IPS DF 4.7 (cell line): ENCODE data around the gene ECE2.
A peak's percentile ranks its signal among the peaks of the same experiment; 100 is the strongest.

Experiments
- DNase-seq: peaks from one replicate; pipeline ENCODE4 v3.0.0-alpha.2; 2013; ENCODE audit warnings: low spot score; ENCODE audit errors: extremely low read depth

Gene ECE2

DNA sequence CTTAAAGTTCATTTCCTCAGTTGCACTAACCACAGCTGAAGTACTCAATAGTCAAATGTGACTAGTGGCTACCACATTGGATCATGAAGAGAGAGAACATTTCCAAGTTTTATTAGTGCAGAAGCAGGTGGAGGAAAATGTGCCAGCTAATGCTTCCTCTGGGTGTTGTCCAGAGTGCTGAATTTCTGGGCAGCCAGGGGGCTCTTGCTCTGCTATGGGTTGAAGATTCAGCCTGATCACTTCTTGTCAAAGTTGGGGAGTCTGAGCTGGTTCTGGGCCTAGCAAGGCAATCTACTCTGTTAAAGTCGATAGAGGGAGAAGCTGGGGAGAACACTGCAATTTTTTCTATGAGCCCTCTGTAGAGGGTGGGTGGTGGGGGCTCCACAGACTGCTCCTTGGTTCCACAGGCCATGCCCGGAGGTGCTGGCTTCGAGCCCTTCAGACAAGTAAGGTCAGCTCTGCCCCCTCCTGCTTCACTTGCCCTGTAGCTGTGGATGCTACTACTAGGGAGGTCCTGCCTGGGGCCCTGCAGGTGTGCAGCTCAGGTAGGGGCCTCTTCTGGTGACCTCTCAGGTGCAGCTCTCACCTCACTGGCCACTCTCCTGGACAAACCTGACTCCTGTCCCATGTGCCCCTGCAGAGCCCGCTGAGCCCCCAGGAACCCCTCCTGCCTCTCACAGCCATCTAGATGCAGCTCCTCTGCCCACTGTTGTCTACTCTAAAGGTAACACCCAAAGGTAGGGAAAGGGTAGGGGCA is 35.3 kb upstream of the ECE2 start:
- no peak for DNase-seq

DNA sequence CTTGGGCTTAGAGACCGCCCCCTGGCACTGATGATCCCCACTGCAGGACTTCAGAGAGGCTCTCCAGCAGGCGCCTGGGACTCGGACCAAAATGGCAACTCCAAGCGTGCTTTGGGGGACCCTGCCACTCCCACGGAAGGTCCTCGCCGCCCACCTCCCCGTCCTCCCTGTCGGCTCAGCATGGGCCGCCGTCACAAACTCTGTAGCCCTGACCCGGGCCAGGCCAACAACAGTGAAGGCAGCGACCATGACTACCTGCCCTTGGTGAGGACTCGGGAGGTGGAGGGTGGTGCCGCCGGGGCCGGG is 34.7 kb upstream of the ECE2 start:
- no peak for DNase-seq

DNA sequence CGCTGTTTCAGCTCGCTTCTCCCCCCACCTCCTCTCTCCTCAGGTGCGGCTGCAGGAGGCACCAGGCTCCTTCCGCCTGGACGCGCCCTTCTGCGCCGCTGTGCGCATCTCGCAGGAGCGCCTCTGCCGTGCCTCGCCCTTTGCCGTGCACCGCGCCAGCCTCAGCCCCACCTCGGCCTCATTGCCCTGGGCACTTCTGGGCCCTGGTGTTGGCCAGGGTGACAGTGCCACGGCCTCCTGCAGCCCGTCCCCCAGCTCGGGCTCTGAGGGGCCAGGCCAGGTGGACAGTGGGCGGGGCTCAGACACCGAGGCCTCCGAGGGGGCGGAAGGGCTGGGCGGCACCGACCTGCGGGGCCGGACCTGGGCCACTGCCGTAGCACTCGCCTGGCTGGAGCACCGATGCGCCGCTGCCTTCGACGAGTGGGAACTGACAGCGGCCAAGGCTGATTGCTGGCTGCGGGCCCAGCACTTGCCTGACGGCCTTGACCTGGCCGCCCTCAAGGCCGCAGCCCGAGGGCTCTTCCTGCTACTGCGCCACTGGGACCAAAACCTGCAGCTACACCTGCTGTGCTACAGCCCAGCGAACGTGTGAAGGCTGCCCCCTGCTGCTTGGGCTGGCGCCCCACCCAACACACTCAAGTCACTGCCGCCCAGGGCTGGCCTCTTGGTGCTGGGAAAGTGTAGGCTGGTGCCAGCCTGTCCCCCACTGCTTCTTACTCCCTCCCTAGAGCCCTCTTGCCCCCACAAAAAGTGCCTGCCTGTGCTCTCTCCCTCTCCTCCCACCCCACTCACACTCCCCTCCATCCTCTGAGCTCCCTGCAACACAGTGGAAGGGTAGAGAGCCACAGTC is 34.1 kb upstream of the ECE2 start:
- DNase-seq: no peak

DNA sequence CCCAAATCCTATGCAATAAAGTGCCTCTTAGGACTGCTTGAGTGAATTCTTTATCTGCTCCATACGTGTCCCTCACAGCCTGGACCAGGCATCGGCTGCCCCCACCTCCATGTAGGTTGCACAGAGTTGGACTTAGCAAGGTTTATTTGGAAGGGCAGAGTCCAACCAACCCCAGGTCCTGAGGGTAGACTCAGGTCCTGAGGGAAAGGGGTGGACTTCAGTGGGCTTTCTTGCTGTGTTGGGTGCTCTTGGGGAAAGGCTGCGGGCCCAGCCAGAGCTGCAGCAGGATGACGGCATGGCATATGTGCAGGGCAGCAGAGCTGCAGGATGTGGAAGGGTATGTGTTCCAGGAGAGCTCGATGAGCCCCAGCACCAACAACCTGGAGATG is 33.5 kb upstream of the ECE2 start:
- DNase-seq: no peak

DNA sequence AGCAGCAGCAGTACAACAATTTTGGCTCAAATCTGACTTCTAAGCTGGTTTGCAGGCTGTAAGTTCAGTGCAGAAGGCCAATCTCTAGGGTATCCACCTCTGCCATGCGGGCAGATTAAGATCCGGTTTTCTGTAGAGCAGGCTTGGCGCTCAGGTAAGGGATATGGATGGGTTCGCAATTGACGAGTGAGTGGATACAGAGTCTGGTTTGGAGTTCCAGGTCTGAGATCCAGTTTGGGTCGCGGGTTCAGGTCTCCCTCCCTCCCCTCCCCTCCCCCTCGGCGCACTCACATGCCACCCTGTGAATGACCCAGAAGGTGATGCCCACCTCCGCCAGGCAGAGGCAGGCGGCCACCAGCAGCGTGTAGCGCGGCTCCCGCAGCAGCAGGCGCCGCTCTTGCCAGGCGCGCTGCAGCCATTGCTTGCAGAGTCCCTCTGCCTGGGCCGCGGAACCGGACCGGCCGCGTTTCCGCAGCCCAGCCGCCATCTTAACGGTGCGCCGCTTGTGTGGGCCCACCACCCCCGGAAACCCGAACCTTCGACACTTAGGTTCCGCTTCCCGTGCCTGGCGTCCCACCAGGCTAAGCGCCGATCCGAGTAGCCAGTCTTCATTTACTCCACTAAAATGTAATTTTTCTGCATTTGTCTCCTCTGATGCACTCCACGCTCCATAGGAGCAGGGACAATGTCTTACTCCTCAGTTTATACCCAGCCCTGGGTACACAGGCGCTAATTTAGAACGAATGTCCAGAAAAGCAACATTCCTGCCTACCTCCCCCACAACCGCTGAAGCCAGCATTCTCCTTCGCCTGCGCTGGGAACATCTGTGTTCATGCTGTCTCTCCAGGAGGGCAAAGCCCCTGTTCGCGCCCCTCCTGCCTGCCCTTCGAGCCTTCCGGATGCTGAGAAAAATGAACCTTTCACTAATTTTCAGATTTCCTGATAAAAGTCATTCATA is 27.1 kb upstream of the ECE2 start, which contains the start of gene ALG3:
Gene ALG3, minus strand, starts transcription at position 509 of the 958 bp plus-strand sequence. Its CDS starts 22 bp downstream, at position 487.
- no peak for DNase-seq

DNA sequence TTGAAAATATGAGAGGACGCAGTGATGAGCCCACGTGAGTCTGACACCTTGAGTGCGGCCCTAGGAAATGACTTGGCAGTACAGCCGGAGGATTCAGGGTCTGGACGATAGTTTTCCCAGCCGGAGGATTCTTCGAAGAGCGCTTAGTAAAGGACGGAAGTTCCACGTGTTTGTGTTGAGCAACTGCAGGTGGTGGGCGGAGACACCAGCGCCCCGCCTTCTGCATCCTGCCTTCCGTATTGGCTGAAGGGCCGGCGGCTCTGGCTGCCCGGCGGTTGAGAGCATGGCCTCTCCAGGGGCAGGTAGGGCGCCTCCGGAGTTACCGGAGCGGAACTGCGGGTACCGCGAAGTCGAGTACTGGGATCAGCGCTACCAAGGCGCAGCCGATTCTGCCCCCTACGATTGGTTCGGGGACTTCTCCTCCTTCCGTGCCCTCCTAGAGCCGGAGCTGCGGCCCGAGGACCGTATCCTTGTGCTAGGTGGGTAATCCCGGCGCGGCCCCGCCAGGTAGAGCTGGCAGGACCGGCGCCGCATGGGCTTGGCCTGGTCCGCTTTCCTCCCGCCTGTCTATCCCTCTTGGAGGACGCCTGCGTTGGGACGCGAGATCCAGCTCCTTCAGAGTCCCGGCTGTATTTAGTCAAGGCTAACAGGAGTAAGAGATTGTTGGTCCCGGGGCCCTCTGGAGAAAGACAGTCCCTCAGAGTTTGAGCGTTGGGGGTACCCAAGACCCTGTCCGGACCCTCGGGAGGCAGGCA is 26.2 kb upstream of the ECE2 start, which contains the start of gene EEF1AKMT4:
Gene EEF1AKMT4, plus strand, starts transcription at position 261 of the 755 bp plus-strand sequence. Its CDS starts 23 bp downstream, at position 284.
- DNase-seq: peak; percentile 97

DNA sequence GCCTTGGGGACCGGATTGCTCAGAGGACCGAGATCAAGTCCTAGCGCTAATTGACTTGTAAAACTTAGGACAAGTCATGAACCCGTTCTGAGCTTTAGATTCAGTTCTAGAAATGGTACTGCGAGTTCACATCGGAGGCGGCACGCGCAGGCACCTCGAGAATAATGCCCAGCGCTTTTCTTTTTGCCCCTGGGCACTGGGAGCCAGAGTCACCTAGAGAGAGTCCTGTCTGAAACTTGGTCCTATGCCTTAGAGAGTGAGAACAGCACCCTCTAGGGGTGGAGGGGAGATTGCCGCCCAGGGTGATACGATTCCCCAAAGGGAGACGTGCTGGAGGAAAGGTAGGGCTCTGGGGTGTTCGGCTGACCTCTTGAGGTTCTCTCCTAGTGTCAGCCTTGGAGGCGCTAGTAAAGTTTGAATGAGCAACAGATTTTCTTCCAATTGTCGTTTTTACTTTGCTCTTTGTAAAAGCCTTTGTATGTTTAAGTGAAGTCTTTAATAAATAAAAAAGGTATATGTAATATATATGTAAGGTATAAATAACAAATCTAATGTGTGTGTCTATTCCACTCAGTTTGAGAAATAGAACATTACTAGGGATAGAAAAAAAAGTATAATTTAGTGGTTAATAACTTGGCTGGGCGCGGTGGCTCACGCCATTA is 25.5 kb upstream of the ECE2 start:
- DNase-seq: peak; percentile 94

DNA sequence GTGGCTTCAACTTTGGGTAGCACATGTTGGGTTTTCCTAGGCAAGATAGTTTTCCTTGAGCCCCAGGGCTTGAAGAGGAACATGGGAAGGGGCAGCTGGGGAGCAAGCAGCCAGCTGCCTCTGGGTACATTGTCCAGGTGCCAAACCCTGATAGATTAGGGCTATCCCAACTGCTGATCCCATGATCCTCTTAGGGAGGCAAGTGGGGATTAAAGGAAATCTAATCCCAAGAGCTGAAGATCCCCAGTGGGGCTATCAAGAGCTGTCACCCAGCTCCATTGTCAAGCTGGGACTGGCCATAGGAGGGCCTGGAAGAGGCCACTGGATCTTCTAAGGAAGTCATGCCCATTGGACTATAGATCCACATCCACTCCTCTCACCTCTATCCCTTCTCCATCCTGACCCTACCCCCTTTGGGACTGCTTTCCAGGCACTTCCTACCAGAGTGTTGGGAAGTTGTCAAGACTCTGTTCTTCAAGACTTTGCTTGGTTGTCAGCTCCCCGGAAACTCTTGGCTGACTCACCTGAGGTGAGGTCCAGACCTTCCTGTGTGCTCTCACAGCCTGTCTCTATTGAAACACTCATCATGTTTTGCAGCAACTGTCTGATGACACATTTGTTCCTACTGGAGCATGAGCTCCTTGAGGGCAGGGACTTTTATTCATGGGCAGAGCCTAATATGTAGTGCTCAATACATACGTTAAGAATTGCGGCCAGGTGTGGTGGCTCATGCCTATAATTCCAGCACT is 20.4 kb upstream of the ECE2 start:
- DNase-seq: no peak

DNA sequence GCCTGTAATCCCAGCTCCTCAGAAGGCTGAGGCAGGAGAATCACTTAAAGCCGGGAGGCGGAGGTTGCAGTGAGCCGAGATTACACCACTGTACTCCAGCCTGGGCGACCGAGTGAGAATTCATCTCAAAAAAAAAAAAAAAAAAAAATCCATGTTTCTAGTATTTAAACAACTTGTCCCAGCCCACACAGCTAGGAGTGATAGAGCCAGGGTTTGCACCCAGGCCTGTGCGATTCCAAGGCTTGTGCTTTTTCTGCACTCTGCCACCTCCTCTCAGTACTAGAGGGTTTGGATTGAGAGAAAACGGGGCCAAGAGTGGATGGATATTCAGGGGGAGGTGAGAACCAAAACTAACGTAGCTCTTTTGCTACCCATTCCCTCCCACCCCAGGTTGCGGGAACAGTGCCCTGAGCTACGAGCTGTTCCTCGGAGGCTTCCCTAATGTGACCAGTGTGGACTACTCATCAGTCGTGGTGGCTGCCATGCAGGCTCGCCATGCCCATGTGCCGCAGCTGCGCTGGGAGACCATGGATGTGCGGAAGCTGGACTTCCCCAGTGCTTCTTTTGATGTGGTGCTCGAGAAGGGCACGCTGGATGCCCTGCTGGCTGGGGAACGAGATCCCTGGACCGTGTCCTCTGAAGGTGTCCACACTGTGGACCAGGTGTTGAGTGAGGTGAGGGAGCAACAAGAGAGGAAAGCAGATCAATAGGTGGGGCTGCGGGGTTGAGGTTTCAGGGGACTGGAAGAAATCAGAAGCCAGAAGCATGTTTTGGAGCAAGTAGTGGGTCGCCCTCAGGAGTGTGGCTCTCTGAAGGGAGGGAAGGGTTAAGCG is 18.5 kb upstream of the ECE2 start:
- DNase-seq: no peak

DNA sequence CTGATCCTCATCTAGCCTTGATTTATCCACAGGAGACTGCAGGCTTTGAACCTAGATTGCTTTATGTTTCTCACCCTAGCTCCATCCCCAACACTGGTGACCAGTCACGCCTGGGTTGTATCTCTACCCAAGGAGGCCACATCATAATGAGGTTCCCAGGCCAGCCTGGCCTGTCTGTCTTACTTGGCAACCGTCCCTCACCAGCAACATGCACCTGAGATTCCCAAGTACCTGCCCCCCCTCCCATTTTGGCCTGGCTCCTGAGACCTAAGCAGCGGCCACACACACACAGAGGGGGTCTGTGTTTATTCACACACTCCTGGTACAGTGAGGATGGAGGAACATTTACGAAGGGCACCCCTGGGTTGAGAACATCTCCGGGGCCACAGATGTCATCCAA is 16.9 kb upstream of the ECE2 start:
- DNase-seq: no peak

DNA sequence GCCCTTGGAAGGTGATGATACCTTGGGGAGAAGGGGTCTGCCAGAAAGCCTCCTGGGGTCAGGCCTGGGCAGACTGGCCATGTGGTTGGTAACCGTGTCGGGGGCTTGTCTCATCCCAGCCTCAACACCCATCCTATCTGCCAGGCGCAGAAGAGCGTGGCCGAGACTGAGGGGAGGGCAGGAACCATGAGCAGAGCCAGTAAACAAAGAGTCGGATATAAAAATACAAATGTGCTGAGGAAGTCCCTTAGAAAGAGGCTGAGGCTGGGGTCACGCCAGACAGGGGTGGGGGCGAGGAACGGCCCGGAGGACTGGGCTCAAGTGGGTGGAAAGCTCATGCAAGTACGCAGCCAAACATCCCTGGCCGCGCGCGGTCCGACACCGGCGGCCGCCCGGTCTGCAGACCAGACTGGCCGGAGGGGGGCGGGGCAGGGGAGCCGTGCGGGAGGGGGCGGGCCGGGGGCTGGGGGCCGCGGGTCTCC is 16.4 kb upstream of the ECE2 start:
- no peak for DNase-seq

DNA sequence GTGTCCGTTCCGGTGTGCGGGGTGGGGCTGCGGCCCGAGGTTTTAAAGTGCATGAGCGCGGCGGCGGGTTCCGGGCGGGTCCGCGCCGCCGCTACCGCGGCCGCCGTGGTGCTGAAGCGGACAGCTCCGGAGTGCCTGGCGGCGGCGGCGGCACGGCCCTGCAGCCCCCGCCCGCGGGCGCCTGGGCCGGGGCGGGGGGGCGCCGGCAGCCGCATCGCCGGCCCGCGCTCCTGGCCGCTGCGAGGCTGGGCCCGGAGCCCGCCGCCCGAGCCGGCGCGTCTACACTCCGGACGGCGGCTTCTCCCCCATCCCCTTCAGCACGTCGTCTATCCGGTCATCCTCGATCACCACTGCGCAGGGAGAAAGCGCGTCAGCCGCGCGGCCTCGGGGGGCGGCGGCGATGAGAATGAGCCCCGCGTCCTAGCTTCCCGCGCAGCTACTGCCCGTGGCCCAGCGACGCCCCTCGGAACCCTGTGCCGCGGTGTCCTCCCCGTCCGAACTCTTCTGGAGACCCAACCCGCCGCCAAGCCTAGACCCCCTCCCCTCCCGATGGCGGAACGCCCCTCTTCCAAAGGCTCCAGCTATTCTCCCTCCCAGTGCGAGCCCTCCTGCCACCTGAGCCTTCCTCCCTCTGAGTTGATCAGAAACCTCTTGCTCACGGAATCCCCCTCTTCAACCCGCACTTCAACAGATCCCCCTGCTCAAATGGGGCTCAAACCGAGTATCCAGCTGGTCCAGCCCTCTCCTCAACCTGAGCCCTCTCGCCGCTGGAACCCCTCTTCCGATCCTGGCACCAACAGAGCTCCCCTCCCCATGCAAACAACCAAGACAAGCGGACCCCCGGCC is 15.7 kb upstream of the ECE2 start:
- no peak for DNase-seq

DNA sequence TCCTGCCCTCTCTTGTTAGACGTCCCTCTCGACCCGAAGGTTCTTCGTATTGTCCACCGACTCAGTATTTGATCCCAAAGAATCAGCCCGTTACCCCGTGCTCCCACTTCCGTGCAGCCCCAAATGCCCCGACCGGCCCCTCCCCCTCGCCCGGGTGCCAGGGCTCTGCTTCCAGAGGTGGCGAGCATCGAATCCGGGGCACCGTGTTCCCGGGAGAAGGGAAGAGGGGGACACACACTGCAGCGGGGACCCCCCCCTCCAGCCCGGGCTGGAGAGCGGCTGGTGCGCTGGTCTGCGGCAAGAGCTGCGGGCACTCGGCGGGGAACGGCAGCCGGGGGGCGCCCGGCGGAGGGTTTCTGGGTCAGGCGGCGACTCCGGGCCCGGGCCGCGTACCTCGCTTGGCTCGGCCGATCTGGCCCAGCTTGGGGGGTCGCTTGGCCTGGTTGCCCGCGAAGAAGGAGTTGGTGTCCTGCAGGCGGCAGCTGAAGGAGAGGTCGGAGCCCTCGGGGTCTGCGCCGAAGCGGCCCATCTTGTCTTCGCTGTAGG is 15.0 kb upstream of the ECE2 start:
- no peak for DNase-seq

DNA sequence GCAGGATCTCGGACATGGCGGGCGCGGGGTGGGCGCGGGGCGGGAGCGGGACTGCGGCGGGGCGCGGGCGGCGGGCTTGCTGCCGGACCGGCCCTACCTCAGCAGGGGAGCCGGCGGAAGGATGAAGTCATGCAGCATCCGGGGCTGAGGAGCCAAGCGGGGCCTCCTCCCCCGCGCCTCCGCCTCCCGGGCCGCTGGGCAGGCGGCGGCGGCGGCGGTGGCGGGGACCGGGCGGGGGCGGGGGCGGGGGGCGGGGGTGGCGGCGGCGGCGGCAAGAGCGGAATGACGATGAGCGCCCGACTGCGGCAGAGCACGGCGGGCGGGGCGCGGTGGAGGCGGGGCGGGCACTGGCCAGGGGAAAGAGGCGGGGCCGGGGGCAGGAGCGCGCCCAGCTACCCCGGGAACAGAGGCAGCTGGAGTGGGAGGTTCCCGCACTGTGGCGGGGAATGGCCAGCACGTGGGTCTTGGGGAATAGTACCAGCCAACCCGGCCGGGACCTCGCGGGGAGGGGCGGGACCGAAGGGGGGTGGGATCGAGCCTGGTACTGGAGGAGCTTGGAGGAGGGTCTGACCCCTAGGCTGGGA is 14.5 kb upstream of the ECE2 start, which contains the start of gene CAMK2N2:
Gene CAMK2N2, minus strand, starts transcription at position 284 of the 584 bp plus-strand sequence. Its CDS starts 268 bp downstream, at position 16.
- DNase-seq: peak; percentile 51

DNA sequence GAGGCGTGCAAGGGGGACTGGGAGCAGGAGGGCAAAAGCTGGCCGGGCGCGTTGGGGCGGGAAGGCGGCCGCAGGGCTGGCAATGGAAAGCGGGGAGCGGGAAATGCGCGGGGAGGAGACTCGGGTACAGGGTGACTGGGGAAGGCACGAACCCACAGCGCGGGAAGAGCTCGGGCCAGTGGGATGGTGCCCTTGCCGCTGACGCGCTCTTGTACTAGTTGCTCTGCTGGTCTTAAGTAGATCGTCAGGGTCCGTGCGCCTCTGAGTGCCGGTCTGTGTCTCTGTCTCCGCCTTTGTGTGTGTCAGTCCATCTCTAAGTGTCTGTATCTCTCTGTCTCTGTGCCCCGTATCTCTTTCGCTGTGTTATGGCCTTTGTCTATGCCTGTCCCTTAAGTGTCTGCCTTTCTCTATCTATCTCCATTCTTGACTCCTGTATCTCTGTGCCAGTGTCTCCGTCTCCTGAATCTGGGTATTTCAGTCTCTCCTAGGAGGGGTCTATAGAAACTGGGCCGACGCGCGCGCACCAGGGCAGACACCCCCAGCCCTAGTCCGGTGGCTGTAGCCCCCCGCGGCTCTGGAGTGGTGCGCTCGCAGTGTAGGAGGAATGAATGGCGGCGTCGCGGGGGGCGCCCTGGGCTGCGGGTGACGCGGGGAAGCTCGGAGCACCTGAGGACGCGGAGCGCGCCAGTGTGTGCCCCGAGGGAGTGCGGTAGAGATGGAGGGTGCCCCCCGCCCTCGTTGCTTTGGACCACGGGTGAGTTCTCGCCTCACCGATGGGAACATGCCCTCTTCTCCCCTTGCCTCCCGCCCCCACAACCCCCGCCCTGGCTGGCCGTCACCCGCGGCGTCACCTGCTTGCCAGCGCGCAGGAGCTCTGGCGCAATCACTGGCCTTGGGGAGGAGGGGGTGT is 13.7 kb upstream of the ECE2 start:
- DNase-seq: no peak

DNA sequence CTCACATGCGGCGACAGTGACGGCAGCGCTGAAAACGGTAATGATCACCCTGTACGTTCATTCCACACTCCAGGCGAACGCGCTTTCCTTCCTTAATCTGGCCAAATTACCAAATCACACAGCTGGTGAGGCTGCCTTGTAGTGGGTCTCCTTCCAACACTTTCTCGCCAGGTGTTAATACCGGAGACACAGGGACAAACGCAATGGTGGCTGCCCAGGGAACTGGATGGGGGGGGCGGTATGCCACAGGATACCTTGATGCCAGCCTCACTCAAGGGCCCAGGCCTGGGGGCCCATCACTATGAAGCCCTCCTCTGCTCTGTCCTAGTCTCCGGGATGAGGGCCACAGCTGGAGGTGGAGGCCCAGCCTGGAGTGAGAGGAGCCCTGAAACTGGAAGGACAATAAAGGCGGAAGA is 13.1 kb upstream of the ECE2 start:
- DNase-seq: no peak
